Spinal cord (tissue), 10 donors: Measurements from ENCODE around the gene STN1. TPM values are rescaled to one million over a fixed set of nuclear protein-coding genes. Genes with fewer than 3 reads are reported as not detected.

Experiments
- DNase-seq, 6 donors: peaks; one replicate each; pipeline versions ENCODE4 v3.0.0 to v3.0.0-alpha.2; 2013 to 2015; ENCODE audit warnings: low spot score in 6 of 6, low read depth in 4 of 6
- H3K27ac ChIP-seq: one replicate; pipeline ENCODE4 v1.5.1; 2013; ENCODE audit warnings: low read depth, low read length, control low read depth
- H3K27me3 ChIP-seq: one replicate; pipeline ENCODE4 v1.6.1; 2013; ENCODE audit warnings: low read length; ENCODE audit not compliant: control insufficient read depth, insufficient read depth
- H3K36me3 ChIP-seq: one replicate; pipeline ENCODE4 v1.6.1; 2013; ENCODE audit warnings: low read length; ENCODE audit not compliant: control insufficient read depth, insufficient read depth
- H3K4me1 ChIP-seq: one replicate; pipeline ENCODE4 v1.6.1; 2013; ENCODE audit warnings: low read length; ENCODE audit not compliant: control insufficient read depth, insufficient read depth
- H3K4me3 ChIP-seq: one replicate; pipeline ENCODE4 v1.5.1; 2013; ENCODE audit warnings: low read depth, low read length, control low read depth
- H3K9me3 ChIP-seq: one replicate; pipeline ENCODE4 v1.6.1; 2013; ENCODE audit warnings: low read length; ENCODE audit not compliant: control insufficient read depth, insufficient read depth
- WGBS: methylation state at CpG from one replicate; pipeline ENCODE4 v1.1.5; 2013; ENCODE audit warnings: missing lambda C conversion rate; ENCODE audit not compliant: insufficient coverage; 5-methylcytosine and 5-hydroxymethylcytosine counted together
- polyA plus RNA-seq, 2 donors: library from polyadenylated mRNA; unstranded; fragments of 120-200 nt; gene quantifications; one replicate each; pipeline ENCODE4 v1.2.1, GENCODE V29; 2013; ENCODE audit not compliant: insufficient read length in 2 of 2
- total RNA-seq, 2 donors: library from RNA; depleted of rRNA in 1 of 2; stranded (reverse); fragments of 120-200 nt in 1 of 2; fragments of >200 nt in 1 of 2; gene quantifications; one replicate each; pipeline versions ENCODE4 v1.2.3 to v1.2.4, GENCODE V29; 2013 to 2014
- donor health status: healthy.

The STN1 gene
- total and polyA plus RNA-seq, 4 donors: 12.7 to 30.9 (median 17.7) TPM

DNA sequence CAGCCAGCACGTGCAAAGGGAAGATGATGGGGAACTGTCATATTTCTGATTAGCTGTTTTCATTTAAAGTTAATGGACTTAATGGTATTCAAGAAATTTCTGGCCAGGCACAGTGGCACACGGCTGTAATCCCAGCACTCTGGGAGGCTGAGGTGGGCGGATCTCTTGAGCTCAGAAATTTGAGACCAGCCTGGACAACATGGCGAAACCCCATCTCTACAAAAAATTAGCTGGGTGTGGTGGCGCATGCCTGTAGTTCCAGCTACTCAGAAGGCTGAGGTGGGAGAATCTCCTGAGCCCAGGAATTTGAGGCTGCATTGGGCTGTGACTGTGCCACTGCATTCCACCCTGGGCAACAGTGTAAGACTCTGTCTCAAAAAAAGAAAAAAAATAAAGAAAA is 18.7 kb downstream of the STN1 start:
- Histone ChIP-seq H3K27me3 (no peaks in the 10 kb centered on the region), H3K27ac (no peak overlapping the region), H3K36me3 (peaks cover 9% of the 10 kb centered on the region), H3K4me1 (no peaks in the 10 kb centered on the region), H3K4me3 (no peak overlapping the region), H3K9me3 (no peaks in the 10 kb centered on the region)
- 94% methylated on average over 3 of the region's 5 CpGs for WGBS
- no peak for DNase-seq

DNA sequence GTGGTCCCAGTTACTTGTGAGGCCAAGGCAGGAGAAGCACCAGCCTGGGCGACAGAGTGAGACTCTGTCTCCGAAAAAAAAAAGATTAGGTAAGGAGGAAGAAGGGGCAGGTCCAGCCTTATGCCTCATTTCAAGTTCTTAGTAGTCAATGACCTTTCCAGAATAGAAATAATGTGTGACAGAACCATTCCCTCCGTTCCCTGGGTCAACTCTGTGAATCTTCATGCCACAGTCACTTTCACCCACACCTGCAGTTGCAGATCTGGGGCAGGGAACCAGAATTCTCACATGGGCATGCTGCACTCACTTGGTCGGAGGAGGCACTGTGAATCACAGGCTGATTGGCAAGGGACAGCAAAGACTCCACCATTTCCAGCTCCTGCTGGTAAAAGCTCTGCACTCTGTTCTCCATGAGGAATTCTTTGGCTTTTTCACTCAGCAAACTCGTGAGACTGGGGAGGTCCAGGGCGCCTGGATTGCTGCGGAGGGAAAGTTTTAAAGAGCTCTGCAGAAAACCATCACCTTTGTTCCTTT is 20.7 kb downstream of the STN1 start:
- Histone ChIP-seq H3K27ac (no peak overlapping the region), H3K4me1 (no peaks in the 10 kb centered on the region), H3K9me3 (no peaks in the 10 kb centered on the region), H3K36me3 (peaks cover 9% of the 10 kb centered on the region), H3K4me3 (no peak overlapping the region), H3K27me3 (no peaks in the 10 kb centered on the region)
- 88% methylated on average over 2 of the region's 7 CpGs for WGBS
- no peak for DNase-seq

DNA sequence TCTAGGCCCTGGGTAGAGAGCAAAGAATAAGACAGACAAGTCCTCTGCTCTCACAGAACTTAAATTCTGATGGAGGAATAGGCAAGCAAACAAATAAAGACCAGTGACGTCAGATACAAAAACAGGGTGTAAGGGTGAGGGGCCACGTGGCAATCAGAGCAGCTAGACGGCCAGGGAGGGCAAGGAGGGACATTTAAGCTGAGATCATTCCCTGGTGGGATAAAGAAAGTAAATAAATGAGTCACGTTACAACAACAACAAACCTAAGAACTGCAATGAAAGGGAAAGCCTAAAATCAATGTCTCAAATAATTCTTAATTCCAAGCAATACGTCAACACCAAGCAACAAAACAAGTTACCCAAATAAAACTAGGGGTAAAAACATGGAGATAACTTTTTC is 21.8 kb downstream of the STN1 start:
- H3K4me3 ChIP-seq: no peak overlapping the region
- DNase-seq: no peak
- no peaks in the 10 kb centered on the region for H3K4me1 ChIP-seq
- WGBS: no CpG with 5 or more reads among the region's 5 CpGs
- H3K36me3 ChIP-seq: peaks cover 9% of the 10 kb centered on the region
- H3K27ac ChIP-seq: peak overlapping the region; percentile 64
- H3K9me3 ChIP-seq: no peaks in the 10 kb centered on the region
- H3K27me3 ChIP-seq: no peaks in the 10 kb centered on the region

DNA sequence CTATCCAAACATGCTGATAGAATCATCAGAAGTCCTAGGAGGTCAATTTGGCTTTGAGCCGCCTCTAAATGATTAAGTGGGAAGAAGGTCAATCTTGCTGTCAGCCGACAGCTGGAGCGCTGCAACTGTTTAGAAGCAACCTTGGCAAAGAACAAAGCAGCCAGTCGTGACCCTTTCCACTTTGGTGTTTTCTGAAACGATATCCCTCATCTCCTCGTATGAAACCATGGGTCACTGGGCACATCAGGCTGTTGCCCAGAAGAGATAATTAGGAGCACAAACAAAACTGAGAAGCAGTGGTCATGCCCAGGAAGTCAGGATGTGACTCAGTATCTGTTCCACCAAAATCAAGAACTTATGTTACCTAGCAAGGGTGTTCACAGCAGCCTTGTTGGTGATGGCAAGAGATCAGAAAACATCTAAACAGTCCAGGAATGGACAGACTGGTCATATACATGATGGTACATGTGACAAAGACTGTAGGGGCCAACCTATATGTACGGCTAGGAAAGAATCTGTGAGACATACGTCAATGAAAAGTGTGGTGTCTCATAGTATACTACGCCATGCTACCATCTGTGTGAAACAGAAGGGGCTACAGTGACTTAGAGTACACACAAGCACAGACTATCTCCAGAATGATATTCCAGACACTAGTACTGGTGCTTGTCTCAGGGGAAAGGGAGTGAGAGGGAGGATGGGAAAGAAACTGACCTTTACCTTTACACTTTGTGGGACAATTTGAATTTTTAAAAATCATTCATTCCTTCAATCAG is 22.4 kb downstream of the STN1 start:
- no peak overlapping the region for H3K4me3 ChIP-seq
- WGBS: 52% methylated on average over 6 of the region's 9 CpGs
- no peaks in the 10 kb centered on the region for H3K9me3 ChIP-seq
- no peaks in the 10 kb centered on the region for H3K27me3 ChIP-seq
- peak overlapping the region; percentile 64 for H3K27ac ChIP-seq
- peak in 2 of 6 donors; percentile 65 to 69 for DNase-seq
- no peaks in the 10 kb centered on the region for H3K4me1 ChIP-seq
- peaks cover 9% of the 10 kb centered on the region for H3K36me3 ChIP-seq

DNA sequence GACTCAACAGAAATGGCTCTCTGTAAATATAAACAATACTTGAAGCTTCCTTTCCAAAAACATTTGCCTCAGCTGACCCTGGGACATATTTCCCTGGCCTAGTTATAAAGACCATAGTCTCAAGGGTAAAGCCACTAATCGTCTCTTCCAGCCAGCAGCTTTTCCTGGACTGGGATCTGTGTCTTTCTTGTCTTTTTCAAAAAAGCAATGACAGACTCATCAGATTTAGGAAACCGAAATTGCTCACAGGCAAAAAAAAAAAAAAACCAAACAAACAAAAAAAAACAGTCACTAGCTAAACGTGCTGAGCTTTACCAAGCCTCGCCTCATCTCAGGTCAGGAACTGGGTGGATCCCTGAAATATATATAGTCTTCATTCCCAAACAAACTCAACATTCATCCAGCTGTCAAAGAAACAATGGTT is 23.5 kb downstream of the STN1 start:
- Histone ChIP-seq H3K9me3 (no peaks in the 10 kb centered on the region), H3K36me3 (peaks cover 9% of the 10 kb centered on the region), H3K27me3 (no peaks in the 10 kb centered on the region), H3K27ac (peak overlapping the region; percentile 64), H3K4me3 (no peak overlapping the region), H3K4me1 (no peaks in the 10 kb centered on the region)
- peak in 1 of 6 donors; percentile 51 for DNase-seq
- WGBS: 62% methylated on average over 4 of the region's 4 CpGs

DNA sequence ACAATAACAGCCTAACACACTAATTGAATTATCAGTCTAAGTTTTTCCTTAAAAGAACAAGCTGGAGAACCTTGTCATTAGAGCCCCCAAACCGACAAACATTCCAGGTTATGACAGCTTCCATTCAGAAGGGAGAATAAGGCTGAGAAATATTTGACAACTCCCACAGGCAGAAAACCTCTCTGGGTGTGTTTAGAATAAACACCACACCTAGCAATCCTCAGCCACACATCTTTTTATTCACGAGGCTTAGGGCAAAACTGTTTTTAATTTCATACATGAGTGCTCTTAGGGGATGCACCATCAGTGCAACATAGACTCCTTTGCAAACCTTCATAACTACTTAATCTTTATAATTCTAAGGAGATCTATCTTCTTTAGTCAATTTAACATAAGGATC is 24.2 kb downstream of the STN1 start:
- H3K4me1 ChIP-seq: no peaks in the 10 kb centered on the region
- H3K36me3 ChIP-seq: peaks cover 5% of the 10 kb centered on the region
- H3K27ac ChIP-seq: peak overlapping the region; percentile 29
- no peak overlapping the region for H3K4me3 ChIP-seq
- no peaks in the 10 kb centered on the region for H3K9me3 ChIP-seq
- H3K27me3 ChIP-seq: no peaks in the 10 kb centered on the region
- no CpG with 5 or more reads among the region's 2 CpGs for WGBS
- DNase-seq: peak in 1 of 6 donors; percentile 82

DNA sequence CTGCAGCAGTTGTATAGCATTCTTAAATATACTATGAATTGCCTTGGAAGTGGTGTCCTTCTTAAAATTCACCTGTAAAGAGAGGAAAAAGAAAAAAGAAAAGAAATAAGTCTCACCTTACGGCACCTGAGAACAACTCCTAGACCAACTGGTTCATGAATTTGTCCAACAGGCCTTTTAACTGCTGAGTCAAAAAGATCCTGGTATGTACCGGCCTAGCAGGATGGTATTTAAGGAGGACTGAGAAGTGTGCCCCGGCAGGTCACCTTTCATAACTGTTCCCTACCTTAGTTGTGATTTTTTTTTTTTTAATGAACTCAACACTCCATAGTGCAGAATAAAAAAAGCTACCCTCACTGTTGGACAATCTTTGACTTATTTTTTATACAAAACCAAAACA is 25.8 kb downstream of the STN1 start:
- Histone ChIP-seq H3K4me1 (peaks cover 3% of the 10 kb centered on the region), H3K4me3 (no peak overlapping the region), H3K9me3 (no peaks in the 10 kb centered on the region), H3K36me3 (no peaks in the 10 kb centered on the region), H3K27me3 (no peaks in the 10 kb centered on the region), H3K27ac (no peak overlapping the region)
- DNase-seq: no peak
- WGBS: no CpG with 5 or more reads among the region's 3 CpGs

DNA sequence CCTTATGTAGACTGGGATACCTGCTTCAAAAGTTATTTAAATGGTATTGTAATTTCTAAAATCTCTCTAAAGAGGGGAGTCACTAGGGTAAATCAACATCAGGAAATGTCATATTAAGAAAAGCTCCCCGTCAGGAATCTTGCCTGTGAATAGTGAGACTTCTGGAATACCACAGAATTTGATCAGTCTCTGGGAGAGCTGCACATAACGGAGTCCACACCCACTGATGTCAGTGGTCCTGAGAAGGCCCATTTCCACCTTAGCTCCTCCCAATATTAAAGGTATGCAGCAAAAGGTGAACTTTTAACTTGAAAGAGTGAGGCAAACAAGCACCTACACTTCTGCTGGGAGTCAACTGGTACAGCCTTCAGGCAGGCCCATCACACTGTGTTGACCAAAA is 27.3 kb downstream of the STN1 start:
- no peak overlapping the region for H3K27ac ChIP-seq

DNA sequence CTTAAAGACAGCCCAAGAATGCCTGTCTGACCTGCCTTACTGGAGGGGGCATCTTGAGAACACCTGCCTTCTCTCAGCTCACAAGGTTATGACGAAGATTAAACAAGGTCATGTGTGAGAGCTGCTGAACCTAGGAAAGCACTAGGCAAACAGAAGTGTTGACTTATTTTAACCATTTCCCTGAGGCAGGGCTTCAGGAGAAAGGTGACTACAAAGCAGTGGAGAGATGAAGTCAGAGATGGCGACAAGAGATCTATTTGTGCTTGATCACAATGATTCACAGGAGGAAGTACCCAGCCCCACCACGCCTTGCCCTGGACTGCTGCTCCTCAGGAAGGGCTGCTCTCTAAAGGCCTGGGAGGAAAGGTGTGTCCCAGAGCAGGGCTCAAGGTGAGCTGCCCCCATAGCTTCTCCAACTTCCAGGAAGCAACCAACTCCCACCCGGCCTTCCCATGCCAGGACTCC is 27.8 kb downstream of the STN1 start:
- 88% methylated on average over 3 of the region's 4 CpGs for WGBS
- no peak overlapping the region for H3K4me3 ChIP-seq
- H3K4me1 ChIP-seq: peaks cover 3% of the 10 kb centered on the region
- H3K36me3 ChIP-seq: no peaks in the 10 kb centered on the region
- no peak for DNase-seq
- no peak overlapping the region for H3K27ac ChIP-seq
- no peaks in the 10 kb centered on the region for H3K27me3 ChIP-seq
- no peaks in the 10 kb centered on the region for H3K9me3 ChIP-seq

More for the DNA sequence above, 27.3 kb downstream of the STN1 start:
- whole genome bisulfite sequencing: no CpG with 5 or more reads among the region's 2 CpGs
- peaks cover 3% of the 10 kb centered on the region for H3K4me1 ChIP-seq
- no peaks in the 10 kb centered on the region for H3K27me3 ChIP-seq
- no peak for DNase-seq
- H3K9me3 ChIP-seq: no peaks in the 10 kb centered on the region
- H3K4me3 ChIP-seq: no peak overlapping the region
- H3K36me3 ChIP-seq: no peaks in the 10 kb centered on the region
